Left lobe of liver (tissue), 2 donors: ENCODE measurements around the gene PXDN. TPM values are rescaled to one million over a fixed set of nuclear protein-coding genes. Genes with fewer than 3 reads are reported as not detected.

Source experiments
- ATAC-seq: fragments of 200-7000 bp; cut with Tn5 transposase; one replicate; pipeline ENCODE4 v1.9.1; 2020; ENCODE audit warnings: mild to moderate bottlenecking, moderate library complexity
- DNase-seq: peaks from one replicate; pipeline ENCODE4 v3.0.0-alpha.2; 2020; ENCODE audit warnings: low spot score
- total RNA-seq: library from RNA; stranded (reverse); gene quantifications from one replicate; pipeline ENCODE4 v1.2.1, GENCODE V29; 2021
- donor health status: DM: no; HTN: no; CAD: no; lungs with moderate emphysema.
- donor health status: DM: no; HTN: yes; CAD: no.

The PXDN gene
- total RNA-seq, 1 donor from 2014 or later: 9.4 TPM

DNA sequence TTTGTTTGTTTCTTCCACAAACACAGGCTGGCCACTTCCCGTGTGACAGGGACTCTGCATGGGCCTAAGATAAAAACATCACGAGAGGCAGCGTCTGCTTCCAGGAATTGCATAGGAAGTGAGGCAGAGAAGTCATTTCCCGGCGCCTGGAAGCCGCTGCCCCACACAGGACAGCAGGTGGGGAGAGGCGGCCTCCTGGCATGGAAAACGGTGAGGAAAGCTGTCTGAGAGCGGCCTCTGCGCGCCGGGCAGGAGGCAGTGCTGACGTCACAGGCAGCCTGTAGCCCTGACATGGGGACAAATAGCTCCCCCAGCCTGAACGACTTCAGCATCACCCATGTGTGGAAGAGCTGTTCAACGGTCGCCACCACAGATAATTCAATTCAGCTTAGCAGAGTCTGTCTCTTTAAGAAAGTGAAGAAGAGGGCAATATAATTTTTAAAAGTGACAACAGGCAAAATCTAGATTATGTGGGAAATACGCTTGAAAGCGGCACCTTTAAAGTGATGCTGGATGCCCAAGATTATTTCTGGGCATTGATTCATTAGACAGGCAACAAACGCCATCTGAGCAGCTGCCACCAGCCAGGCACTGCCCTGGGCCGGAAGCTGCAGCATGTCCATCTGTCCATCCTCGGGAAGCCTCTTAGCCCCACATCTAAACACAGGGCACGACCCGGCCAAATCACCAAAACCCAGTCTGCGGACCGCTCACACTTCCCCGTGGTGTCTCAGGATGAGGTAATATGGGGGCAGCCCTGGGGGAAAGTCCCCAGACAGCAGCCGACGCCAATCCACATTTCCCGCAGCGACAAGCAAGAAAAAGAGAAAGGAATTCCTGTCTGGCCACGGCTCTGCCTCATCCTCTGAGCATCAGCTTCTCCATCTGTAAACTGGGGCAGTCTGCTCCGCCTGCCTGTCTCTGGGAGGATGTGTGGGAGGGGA is 138.9 kb downstream of the PXDN start:
- ATAC-seq (peak; percentile 54), DNase-seq (no peak)

DNA sequence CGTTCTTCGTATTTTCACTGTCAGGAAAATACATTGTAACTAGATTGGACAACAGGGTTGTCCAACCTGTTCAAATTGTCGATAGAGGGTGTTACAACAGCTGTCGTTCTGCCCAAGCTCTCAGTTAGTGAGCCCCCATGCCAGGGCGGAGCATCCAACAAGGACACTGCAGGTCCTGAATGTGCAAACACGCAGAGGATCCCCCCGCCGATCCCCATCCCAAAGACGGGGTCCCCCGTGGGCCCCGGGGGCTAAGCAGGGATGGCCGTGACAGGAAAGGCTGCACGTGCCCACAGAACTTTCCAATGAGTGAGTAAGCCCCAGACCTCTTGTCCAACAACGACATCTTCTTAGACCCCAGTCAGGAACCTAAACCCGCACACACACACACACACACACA is 140.8 kb downstream of the PXDN start:
- DNase-seq (no peak), ATAC-seq (no peak)

DNA sequence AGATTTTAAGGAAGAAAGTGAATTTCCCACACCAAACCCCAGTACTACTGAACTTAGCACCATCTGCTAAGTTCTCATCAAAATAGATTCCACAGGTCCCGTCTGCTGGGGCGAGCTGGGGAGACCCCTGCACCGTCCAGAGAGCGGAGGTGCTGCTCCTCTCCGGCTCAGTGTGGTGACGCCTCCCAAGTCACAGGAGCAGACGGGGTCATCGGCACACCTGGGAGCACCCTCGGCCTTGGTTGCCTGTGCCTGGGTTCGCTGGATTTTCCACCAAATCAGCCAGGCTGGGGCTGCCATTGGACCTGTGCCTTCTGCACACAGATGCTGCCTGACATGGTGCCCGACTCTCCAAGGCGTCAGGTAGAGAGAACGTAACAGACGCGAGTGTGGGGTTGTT is 141.3 kb downstream of the PXDN start:
- no peak for ATAC-seq
- DNase-seq: no peak

DNA sequence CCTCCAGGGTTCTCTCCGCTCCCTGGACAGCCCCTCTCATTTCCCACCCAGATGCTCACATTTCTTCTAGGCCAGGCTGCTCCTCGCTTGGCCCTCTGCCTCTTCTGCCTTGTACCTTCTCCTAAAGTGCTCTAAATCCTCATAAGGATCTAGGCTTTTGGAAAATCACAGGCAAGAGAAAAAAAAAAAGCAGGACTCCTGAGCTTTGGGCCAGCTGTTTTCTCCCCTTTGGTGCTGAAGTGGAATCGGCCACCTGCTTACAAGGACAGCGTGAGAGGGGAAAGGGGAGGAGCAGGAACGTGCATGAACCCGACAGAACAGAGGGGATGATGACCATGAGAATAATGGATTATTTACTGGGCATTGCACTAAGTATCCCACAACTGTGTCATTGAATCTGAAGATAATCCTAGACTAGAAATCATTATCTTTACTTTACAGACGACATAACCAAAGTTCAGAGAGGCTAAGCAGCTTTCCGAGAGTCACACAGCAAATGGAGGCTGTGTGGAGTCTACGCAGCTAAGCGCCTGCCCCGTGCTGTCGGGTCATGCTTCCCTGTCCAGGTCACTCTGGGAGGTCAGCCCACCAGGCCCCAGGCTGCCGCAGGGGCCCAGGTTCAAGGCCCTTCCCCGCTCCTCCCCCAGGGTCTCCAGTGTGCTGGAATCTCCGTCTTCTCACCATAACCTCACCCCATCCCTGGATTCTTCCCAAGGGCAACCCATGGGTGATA is 141.9 kb downstream of the PXDN start:
- ATAC-seq (no peak), DNase-seq (no peak)

DNA sequence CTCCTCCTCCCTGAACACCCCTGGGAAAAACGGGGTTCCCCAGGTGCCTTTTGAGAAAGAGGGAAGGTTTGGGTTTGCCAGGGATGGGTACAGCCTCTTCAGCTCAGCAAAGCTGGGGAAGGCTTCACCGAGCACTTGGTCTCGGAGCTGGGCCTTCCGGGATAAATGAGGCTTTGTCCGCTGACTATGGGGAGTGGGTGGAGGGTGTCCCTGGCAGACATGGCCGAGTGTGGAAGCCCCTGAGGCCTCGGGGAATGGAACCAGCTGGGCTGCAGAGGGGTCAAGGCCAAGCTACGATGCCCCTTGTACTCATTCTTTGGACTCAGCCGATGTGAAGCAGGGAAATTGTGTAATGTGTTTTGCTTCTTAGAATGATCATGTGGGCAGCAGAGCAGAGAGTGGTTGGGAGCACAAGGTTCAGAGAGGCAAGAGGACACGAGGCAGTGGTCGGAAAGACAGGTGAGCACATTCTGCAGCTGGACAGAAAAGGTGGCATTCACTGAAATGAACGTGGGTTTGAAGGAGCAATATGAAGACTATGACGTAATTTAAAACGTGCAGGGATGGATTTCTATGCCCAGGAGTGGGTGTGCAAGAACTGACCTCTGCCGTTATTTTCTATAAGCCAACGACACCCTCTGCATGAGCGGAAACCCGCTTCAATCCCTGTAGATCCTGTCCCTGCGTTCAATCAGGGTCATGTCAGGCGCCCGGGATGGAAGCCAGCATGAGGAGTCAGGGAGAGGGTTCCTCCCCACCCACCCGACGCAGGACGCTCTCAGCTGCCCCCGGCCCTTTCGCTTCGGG is 142.6 kb downstream of the PXDN start:
- no peak for DNase-seq

DNA sequence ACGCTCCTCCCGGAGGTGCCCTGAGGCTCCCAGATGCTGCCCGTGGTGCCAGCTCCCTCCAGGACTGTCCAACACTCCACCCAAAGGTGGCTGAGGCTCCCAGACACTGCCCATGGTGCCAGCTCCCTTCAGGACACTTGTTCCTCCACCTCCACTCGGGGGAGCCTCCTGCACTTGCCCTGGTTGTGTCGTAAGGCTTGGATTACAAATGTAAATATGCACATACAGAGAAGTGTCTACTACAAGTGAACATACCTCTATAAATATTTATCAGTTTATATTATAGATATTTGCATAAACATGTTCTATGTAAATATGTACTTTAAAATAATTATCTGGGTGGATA is 143.3 kb downstream of the PXDN start:
- ATAC-seq (no peak), DNase-seq (no peak)

More for the DNA sequence above, 142.6 kb downstream of the PXDN start:
- peak; percentile 25 for ATAC-seq

DNA sequence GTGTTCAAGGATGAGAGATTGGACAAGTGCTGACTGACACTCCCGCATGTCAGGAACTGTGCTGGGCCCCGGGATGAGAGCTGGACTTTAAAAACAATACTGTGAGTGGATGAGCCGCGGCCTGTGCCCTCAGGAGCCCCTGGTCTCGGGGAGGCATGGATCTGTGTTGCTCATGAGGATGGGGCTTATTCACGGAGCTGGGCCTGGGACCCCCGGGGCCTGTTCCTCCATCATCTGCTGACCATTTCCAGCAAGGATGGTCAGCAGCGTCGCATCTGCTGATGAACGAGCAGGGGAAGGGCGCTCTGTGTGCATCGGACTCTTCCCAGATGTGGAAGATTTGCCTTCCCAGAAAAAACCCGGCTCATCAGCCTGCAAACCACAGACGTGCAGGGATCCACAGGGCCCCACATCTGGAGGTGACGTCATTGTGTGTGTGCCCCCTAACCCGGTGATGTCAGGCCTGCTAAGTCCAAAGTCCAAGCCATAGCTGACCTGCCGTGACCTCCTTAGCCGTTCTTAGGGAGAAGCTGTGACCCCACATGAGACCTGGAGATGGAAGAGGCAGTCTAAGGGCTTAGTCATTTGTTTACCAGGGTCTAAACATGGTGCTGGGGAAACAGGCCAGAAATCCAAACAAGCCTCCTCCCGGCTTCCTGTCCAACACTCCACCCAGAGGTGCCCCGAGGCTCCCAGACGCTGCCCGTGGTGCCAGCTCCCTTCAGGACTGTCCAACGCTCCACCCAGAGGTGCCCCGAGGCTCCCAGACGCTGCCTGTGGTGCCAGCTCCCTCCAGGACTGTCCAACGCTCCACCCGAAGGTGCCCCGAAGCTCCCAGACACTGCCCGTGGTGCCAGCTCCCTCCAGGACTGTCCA is 143.9 kb downstream of the PXDN start:
- ATAC-seq: no peak

DNA sequence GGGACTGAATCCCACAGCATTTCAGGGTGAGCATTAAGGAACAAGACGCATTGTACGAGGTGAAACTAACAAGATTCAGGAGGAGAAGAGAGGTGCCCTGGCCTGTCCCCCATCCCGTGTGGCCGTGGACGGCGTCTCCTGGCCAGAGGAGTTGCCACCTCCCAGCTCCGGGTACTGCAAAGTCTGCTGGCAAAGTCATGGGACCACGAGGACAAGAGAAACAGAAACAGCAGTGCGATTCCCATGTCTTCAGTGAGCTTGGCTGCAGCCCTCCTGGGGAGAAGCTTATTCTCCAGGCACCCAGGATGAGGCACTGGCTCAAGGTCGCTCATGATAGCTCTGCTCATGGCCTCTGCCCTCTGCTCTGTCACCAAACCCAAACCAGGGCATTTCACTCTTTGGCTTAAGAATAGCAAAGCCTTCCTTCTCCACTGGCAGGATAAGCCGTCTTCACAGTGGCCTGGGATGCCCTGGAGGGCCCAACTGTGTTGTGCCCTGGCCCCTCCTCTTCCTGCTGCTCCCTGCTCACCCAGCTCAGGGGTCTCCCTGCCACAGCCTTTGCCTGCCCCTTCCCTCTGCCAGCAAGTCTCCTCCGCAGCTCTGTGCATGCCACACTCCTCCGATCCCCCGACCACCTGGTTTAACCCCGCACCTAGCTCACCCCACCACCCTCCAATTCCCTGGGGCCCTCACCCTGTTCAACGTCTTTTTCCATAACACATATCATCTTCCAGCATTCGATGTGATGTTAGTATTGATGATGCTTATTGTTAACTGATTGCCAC is 144.8 kb downstream of the PXDN start:
- ATAC-seq (no peak), DNase-seq (no peak)

More for the DNA sequence above, 143.9 kb downstream of the PXDN start:
- DNase-seq: no peak

DNA sequence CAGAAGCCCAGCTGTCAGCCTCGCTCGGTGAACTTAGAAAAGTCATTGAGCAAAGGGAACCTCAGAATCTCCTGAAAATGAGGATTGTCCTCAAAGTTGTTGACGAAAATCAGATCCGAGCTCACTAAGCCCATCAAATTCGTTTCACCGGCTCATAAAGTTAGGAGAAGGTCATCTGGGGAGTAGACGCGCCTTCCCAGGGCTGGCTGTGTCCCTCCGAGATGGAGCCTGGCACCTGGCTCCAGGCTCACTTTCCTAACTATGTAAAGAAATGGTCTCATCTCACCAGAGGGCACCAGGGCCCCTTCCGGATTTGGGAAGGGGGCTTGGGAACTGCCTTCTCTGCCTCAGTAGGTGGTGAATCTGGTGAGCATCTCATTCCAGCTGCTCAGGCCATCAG is 145.5 kb downstream of the PXDN start:
- ATAC-seq (no peak), DNase-seq (no peak)

DNA sequence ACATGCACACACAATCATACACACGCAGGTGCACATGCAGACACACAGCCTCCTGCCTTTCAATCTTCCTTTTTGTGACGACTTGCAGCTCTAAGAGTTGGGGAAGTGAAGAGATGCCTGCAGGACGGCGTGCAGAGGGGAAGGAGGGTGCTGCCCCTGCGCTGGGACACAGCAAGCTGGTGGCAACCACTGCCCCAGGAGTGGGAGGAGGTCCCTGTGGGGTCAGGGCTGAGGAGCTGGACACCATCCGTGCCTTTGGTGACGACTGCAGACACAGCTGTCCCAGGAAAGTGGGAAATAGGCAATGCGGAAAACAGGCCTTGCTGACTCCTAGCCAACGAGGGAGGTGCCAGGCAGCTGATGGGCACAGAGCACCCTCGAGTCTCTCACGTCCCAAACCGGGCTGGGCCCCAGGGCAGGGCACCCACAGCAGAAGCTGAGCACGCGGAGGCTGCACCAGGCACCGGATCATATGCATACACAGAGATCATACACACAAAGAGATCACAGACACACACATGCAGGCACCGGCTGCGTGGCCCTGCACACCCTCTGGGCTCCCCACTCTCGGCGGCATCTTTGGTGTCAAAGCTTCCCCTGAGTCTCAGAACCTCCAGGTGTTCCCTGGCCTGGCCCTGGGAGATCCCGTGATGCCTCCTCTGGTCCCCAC is 146.1 kb downstream of the PXDN start:
- no peak for DNase-seq
- no peak for ATAC-seq

DNA sequence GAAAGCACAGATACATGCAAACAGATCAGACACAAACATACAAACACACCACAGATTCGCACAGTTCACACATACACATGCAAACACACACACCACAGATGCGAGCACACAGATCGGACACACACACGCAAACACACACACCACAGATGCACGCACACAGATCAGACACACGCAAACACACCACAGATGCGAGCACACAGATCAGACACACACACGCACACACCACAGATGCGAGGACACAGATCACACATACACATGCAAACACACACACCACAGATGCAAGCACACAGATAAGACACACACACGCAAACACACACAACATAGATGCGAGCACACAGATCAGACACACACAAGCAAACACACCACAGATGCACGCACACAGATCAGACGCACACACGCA is 149.0 kb downstream of the PXDN start:
- no peak for DNase-seq
- no peak for ATAC-seq

DNA sequence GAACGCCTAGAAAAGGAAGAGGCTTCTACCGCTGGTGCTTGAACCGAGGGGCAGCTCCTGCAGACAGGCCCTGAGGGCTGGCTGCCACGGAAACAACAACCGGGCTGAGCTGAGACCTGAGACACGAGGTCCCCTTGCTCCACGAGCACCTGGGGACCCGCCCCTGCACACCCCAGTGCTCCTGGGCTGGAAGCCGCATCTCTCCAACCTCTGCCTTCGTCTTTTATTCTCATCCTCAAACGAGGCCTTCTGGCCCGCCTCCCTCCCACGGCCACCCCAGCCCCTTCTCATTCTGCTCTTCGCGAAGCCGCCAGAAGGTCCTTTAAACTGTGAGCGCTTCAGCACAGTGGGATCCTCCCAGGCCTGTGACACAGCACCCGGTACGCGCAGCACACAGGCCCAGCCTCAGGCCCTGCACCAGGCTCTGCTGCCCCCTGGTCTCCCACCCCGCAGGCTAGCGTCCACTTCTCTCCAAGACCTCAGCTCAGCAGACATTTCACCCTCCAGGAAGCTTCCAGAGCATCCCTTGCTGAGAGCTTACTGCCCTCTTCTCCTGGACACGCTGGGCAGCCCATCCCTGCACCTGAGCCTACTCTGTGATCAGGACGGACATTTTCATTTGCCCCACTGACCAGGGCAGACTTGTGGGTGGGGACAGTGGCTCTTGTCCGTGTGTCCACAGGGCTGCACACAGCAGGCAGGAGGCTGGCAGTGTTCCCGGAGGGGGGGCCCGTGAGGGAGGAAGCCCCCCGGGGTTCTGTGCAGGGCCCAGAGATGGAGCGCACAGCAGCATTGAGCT is 149.7 kb downstream of the PXDN start:
- DNase-seq (no peak), ATAC-seq (no peak)

DNA sequence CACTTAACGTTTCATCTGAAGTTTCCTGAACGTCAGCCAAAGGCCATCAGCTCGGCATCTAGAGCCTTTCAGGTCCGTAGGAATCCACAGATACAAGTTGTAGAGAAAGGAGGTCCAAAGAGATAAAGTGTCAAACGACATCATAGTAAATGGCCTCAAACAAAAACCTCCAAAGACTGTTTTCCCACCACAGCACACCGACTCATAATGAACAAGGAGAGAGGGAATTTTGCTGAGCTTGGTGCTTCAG is 150.3 kb downstream of the PXDN start:
- DNase-seq (no peak), ATAC-seq (no peak)

DNA sequence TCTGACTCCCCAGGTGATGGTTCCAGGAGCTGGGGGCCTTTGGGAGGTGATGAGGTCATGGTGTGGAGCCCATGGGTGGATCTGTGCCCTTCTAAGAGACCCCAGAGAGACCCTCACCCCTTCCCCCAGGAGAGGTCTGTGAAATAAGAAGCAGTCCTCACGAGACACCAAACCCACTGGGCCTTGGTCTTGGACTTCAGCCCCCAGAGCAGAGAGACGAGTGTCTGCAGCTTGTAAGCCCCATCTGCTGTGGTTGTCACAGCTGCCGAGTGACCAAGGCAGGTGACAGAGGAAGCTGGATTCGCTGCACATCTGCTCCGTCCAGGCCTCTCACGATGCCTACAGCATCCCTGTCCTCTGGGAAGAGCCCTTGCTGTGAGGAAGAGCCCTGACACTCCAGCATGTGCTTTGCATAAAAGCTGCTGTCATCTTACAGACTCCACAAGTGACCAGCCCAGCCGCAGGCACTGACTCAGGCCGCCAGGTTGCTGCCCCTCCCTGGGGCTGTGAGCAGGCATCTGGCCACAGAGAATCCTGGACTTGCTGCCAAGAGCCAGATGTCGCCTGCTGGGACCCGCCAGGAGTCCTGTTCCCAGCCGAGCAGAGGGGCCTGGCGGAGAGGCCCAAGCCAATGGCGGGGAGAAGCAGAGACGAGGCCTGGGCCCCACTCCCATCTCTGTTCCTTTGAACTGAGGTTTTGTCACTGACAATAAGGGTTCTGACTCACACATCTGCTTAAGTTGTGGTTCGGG is 150.8 kb downstream of the PXDN start:
- ATAC-seq (no peak), DNase-seq (no peak)

DNA sequence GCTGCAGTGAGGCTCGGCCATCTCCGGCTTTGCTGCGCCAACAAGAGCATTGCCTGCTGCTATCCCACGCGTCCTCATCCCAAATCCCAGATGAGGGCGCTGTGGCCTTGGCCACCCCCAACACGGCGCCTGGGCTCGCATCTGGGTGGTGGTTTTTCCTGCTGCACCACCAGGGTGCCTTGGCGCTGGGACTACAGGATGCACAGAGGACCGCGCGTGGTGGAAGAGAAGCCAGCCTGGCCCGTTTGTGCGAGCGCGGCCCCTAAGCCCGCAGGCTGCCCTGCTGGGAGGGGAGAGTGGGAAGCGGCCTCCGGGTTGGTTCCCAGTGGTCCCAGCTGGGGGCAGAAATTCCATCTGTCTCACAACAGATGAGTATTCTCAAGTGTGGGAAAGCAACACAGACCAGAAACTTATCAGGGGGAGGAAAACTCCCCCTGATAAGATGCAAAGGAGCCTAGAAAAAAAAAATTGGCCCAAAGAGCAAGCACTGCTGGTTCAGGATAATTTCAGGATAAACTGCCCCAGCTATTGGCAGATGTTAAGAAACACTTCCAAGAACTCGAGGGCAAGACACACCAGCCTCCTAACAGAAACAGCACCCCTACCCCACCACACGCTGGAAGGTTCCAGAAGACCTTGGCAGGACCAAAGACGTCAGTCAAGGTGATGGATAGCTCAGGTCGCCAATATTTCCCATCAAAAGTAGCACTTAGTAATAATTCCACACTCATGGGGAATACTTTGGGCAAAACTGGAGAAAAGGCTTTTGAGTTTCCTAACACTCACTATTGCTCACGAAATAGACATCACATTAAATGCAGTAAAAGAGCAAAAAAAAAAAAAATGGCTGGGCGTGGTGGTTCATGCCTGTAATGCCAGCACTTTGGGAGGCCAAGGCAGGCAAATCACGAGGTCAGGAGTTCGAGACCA is 152.1 kb downstream of the PXDN start:
- DNase-seq: peak; percentile 58

DNA sequence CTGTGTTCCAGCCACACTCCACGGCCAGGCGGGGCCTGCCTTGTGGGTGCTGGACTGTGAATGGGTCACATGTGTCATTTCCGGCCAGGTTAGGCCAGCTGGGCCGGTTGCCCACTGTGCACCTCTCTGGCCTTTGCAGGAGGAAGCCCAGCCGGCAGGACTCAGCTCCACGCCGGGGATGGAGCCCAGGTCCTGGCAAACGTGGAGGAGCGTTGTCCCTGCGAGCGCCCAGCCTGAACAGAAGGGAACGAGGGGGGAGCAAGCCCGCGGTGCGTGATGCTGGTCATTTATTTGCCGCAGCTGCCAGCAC is 152.9 kb downstream of the PXDN start:
- ATAC-seq (no peak), DNase-seq (no peak)

More for the DNA sequence above, 152.1 kb downstream of the PXDN start:
- ATAC-seq: peak; percentile 70
